GM18517 (cell line): Measurements from ENCODE around the gene LRRC74B.

ENCODE experiments used
- ATAC-seq: cut with Tn5 transposase; IDR thresholded peaks from one replicate; pipeline ENCODE4 v1.9.1; 2021; ENCODE audit warnings: mild to moderate bottlenecking, moderate library complexity; ENCODE audit not compliant: unreplicated experiment

Gene LRRC74B

GRCh38 chr22:21013657-21014201 lies 32.0 kb upstream of the LRRC74B start:
- no peak for ATAC-seq

GRCh38 chr22:21014202-21014725 lies 31.5 kb upstream of the LRRC74B start:
- ATAC-seq = no peak

DNA sequence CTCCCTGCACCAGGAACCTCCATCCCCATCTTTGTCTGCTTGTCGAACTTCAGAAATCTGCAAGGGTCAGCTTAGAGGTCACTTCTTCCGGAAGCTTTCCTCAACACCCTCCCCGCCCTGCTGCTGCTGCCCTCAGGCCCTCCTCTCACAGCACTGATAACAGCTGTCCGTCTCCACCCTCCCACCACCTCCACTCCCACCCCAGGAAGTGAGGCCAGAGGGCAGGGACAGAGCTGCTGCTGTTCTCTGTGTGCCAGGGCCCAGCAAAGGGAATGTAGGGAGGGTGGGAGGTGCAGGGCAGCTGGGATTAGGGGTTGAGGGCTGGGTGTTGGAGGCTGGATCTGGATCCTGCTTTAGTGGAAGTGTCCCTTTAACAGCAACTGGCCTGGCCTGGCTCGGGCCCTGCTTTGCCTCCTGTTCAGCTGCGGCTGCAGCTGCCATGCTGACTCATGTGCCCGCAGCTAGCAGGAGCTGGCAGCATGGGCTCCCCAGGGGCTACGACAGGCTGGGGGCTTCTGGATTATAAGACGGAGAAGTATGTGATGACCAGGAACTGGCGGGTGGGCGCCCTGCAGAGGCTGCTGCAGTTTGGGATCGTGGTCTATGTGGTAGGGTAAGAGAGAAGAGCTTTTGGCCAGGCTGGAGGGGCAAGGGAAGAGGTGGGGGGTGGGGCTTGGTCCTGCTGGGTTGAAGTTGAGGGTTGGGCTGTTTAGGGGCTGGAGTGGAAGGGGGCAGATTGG lies 30.9 kb upstream of the LRRC74B start, which contains the start of gene P2RX6:
Gene P2RX6, plus strand, starts transcription at position 440 of the 740 bp plus-strand sequence. Its CDS starts 10 bp downstream, at position 450.
- ATAC-seq = no peak

DNA sequence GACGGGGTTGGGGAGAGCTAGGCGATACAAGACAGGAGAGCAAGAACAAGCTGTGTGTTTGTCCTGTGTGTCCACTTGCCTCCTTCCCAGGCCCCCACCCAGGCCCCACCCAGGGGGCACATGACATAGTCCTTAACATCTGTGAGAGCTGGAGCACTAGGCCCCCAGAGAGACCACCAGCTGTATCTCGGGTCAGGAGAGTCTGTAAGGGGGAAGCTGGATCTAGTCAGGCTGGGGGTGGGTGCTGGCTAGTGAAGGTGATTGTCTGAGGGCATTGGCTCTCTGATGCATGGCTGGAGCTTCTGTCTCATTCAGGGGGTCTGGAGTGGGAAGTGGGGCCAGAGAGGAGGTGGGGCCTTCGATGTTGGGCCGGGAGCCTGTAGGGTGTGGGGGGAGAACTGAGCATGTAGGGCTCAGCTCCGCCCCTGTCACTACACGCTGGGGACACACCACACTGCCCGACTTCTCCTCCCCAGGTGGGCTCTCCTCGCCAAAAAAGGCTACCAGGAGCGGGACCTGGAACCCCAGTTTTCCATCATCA lies 30.2 kb upstream of the LRRC74B start:
- ATAC-seq = no peak

- ATAC-seq = no peak
Observed at GRCh38 chr22:21016644-21017420, 28.9 kb upstream of the LRRC74B start.

DNA sequence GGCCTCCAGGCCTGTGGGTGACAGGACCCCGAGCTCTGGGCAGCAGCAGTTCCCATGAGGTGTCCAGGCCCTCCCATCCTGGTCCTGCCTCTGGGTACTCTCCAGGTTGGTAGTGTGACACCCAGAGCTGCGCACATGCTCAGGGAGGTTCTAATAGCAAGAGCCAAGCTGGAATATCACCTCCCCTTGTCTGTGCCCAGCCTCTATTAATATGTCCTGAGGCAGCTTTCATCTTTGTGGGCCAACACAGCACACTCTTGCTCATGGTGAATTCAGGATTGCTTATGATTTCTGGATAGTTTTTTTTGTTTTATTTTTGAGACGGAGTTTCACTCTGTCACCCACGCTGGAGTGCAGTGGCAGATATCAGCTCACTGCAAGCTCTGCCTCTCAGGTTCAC lies 27.4 kb upstream of the LRRC74B start:
- ATAC-seq = no peak

DNA sequence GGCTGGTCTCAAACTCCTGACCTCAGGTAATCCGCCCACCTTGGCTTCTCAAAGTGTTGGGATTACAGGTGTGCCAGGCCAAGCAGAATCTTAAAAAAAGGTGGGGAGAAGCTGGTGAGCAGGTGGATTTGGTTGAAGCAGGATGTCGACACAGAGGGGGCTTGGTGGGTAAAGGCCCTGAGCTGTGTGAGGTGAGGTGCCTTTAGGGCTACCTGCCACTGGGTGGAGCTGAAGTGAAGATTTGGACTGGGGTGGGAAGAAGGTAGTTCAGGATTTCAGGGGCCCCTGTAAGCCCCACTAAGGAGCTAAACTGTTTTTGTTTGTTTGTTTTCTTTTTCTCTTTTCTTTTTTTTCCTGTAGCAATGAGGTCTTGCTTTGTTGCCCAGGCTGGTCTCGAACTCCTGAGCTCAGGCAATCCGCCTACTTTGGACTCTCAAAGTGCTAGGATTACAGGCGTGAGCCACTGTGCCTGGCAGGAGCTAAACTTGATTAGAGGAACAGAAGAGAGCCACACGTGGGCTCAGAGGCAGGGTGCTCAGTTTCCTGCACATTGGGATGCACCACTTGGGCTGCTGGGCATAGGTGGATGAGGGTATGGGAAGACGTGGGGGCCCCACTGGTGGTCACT lies 24.8 kb upstream of the LRRC74B start:
- ATAC-seq = no peak

- ATAC-seq = no peak
Observed at GRCh38 chr22:21022507-21022906, 23.2 kb upstream of the LRRC74B start.

DNA sequence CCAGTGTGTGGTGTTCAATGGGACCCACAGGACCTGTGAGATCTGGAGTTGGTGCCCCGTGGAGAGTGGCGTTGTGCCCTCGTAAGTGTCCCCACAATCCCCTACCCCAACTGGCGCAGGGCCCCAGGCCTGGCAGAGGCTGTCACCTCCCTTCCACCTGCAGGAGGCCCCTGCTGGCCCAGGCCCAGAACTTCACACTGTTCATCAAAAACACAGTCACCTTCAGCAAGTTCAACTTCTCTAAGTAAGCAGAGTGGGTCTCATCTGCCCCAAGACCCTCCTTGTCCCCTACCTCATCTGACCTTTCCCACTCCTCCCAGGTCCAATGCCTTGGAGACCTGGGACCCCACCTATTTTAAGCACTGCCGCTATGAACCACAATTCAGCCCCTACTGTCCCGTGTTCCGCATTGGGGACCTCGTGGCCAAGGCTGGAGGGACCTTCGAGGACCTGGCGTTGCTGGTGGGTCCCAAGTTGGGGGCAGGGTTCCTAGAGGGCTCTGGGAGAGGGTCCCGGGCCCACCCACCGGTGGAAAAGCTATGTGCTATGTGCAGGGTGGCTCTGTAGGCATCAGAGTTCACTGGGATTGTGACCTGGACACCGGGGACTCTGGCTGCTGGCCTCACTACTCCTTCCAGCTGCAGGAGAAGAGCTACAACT lies 22.7 kb upstream of the LRRC74B start:
- ATAC-seq = no peak

DNA sequence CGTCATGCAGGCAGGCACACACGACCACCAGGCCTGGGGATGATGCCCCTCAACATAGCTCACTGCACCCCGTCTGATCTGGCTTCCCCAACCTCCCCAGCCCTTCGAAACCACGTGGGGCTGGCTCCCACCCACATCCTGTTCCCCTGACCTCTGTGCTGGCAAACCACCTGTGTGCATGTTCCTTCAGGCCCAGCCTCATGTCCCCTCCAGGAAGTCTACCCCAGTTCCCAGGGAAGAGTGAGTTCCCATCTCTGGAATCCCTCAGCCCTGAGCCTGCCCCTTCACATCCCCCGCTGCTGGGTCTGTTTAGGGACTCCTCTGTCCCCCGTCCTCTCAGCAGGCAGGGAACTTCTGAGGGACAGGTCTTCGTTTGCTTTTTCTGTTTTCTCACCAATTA lies 20.5 kb upstream of the LRRC74B start:
- ATAC-seq = no peak

- ATAC-seq = no peak
Observed at GRCh38 chr22:21025763-21026755, 19.7 kb upstream of the LRRC74B start.

DNA sequence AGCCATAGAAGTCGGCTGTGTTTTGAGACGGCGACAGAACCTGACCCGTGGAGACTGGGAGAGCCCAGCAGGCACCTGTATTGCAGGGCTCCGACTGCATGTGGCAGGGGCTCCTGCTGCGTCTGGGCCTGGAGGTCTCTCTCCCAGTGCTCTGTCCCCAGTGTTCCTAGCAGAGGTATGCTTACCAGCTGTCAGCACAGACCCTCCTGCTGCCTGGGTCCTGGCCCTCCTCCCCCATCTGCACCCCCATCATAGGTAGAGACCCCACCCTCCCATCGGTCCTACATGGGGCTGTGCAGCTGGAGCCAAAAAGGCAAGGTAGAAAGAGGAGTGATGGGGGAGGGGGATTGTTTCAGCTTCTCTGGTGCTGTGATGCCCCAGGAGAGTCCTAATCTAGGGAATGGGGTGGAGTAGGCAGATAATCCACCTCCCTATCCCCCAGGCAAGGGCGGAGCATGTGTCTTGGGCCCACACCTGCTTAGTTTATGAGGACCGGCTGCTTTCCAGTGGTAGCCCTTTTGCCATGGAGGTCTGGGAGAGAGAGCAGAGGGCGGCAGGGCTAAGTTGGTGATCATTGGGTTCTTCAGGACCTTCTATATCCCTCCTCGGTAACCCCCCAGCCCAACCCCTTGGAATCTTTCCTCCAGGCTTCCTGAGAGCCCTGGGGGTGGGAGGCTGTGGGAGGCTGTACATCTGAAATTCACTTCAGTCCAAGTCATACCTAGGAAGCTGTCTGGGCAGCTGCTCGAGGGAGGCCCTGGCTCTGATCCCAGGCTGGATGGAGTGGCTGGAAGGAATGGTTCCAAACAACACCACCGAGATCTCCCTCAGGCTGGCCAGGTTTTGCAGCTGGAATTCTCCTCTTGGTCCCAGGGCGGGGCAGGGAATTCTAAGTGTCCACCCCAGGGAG lies 18.7 kb upstream of the LRRC74B start:
- ATAC-seq = no peak

- ATAC-seq = no peak
Observed at GRCh38 chr22:21028277-21029251, 17.2 kb upstream of the LRRC74B start.

DNA sequence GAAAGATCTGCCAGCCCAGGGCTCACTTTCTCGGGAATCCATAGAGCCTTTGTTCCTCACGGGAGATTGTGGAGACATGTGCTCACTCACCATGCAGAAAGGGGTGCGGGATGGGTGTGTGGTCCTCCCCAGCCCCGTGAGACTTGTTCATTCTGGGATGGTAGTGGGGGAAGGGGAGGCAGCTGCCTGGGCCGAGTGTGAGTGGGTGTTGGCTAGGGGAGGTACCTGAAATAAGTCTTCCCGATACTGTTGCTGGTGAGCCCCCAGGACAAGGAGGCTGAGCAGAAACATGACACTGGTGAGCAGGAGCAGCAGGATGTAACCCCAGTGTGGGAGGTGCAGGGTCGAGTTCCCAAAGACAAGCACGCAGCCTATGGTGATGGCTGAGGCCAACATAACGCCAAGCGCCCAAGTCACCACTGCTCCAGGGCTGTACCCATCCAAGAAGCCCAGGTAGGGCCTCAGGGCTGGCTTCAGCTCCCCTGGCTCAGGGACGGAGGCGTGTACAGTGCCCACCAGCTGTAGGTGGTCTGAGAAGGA lies 16.2 kb upstream of the LRRC74B start:
- no peak for ATAC-seq

DNA sequence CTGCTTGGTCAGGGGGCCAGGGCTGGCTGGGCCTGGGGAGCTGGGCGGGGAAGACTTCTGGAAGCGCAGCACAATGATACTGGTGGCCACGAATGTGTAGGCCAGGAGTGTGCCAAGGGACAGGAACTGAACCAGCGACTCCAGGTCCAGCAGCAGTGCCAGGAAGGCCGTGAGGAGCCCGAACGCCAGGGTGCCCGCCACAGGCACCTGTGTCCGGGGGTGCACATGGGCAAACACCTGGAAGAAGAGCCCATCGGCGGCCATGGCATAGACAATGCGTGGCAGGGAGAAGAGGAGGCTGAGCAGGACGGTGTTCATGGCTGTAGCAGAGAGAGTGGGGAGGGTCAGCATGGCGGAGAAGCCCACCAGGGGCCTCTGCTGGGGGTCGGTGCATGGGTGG lies 15.7 kb upstream of the LRRC74B start:
- no peak for ATAC-seq

DNA sequence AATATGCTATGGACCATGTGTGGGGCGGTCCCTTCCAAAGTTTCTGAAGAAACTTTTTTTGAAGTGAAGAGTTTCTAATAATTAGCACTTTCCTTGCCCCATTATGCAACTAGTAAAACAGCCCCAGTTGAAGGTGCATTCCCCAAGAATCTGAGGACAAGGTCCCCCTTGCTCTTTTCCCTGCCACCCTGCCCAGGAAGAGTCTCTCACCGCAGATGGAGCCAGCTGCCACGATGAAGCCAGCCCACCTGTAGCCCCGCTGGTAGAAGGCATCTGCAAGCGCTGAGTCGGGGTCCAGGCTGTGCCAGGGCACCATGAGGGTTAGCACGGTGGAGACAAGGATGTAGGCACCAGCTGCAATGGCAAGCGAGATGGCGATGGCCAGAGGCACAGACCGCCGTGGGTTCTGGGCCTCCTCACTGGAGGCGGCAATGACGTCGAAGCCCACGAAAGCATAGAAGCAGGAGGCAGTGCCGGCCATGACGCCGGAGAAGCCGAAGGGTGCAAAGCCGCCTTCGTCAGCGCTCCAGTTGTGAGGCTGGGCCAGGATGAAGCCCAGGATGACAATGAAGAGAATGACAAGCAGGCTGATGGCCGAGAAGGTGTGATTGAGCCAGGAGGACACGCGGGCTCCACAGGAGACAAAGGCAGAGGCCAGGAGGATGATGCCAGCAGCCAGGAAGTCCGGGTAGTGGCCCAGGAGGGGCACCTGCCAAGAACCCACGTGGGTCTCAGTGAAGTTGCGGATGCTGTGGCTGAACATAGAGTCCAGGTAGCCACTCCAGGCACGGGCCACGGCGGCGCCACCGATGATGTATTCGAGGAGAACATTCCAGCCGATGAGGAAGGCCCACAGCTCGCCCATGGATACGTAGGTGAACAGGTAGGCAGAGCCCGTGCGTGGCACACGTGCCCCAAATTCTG lies 14.9 kb upstream of the LRRC74B start:
- ATAC-seq = no peak
